GM12878 (cell line): Measurements from ENCODE around the gene KIFAP3. TPM values are rescaled to one million over a fixed set of nuclear protein-coding genes. Genes with fewer than 3 reads are reported as not detected.

Source experiments
- ATAC-seq: fragments of 200-7000 bp; cut with Tn5 transposase; 3 replicates; pipeline ENCODE4 v1.9.1; 2020; ENCODE audit warnings: mild to moderate bottlenecking, moderate library complexity
- BruUV-seq: library from RNA; stranded (reverse); fragments of 400-500 nt; replicated peaks from 2 replicates; lab custom pipeline; 2021; lab: Mats Ljungman, UMichigan
- CTCF ChIA-PET: fragments of 300-600 bp; sonication (Branson Sonifier 250); formaldehyde crosslinking; extraction: SDS; loops from one replicate; lab custom pipeline; 2021; ENCODE audit warnings: inconsistent platforms; lab: Yijun Ruan, JAX
- POLR2A ChIA-PET: fragments of 350-600 bp; formaldehyde crosslinking; extraction: SDS; loops from one replicate; lab custom pipeline; 2021; ENCODE audit warnings: inconsistent platforms; lab: Charles Lee
- RAD21 ChIA-PET: fragments of 300-600 bp; sonication (Branson Sonifier 250); formaldehyde crosslinking; loops from one replicate; lab custom pipeline; 2023; ENCODE audit warnings: antibody characterized with exemption; ENCODE audit not compliant: unreplicated experiment; lab: Charles Lee
- SMC1A ChIA-PET: fragments of 300-600 bp; sonication (Branson Sonifier 250); formaldehyde crosslinking; loops from one replicate; lab custom pipeline; 2023; ENCODE audit not compliant: unreplicated experiment, uncharacterized antibody; lab: Charles Lee
- DNase-seq: peaks from one replicate; pipeline ENCODE4 v3.0.0-alpha.2; 2011; ENCODE audit warnings: low read depth, low spot score
- FAIRE-seq: peaks from 3 replicates; lab custom pipeline; 2011; peaks lifted over from hg19 to GRCh38; lab: Jason Lieb, UNC
- H2AFZ ChIP-seq: 2 replicates; pipeline ENCODE4 v1.6.0; 2011; ENCODE audit warnings: low read depth, low read length, control low read depth; ENCODE audit not compliant: control insufficient read depth
- H3K27ac ChIP-seq: 2 replicates; pipeline ENCODE4 v1.5.1; 2011; ENCODE audit warnings: control low read depth; ENCODE audit not compliant: control insufficient read depth, insufficient read depth
- H3K27me3 ChIP-seq, 2 experiments: replicated peaks in 1 of 2; 2 replicates each; pipeline versions ENCODE4 v1.6.0 to v1.6.1; 2011; ENCODE audit warnings: low read length in 1 of 2; ENCODE audit not compliant: control insufficient read depth in 2 of 2, insufficient read depth in 2 of 2
- H3K36me3 ChIP-seq, 2 experiments: 2 replicates each; pipeline ENCODE4 v1.5.1; 2011; ENCODE audit warnings: low read length in 1 of 2; ENCODE audit not compliant: control insufficient read depth in 2 of 2, insufficient read depth in 2 of 2
- H3K4me1 ChIP-seq: 2 replicates; pipeline ENCODE4 v1.6.1; 2011; ENCODE audit warnings: mild to moderate bottlenecking, low read length, moderate library complexity, mixed read lengths; ENCODE audit not compliant: control insufficient read depth, insufficient read depth
- H3K4me2 ChIP-seq: 2 replicates; pipeline ENCODE4 v1.6.0; 2011; ENCODE audit warnings: control low read depth; ENCODE audit not compliant: control insufficient read depth, insufficient read depth
- H3K4me3 ChIP-seq: fragments of 200-600 bp; sonication (generic); 2 replicates; pipeline ENCODE4 v1.5.1; 2016
- H3K79me2 ChIP-seq: 2 replicates; pipeline ENCODE4 v1.6.0; 2011; ENCODE audit warnings: low read length; ENCODE audit not compliant: control insufficient read depth, insufficient read depth
- H3K9ac ChIP-seq: 2 replicates; pipeline ENCODE4 v1.8.0; 2011; ENCODE audit warnings: low read length, control low read depth, mixed read lengths; ENCODE audit not compliant: control insufficient read depth, insufficient read depth
- H3K9me3 ChIP-seq: replicated peaks from 3 replicates; pipeline ENCODE4 v1.5.1; 2011; ENCODE audit warnings: mild to moderate bottlenecking, low read length; ENCODE audit not compliant: control insufficient read depth, insufficient read depth
- H4K20me1 ChIP-seq: 2 replicates; pipeline ENCODE4 v1.6.0; 2011; ENCODE audit not compliant: control insufficient read depth, insufficient read depth
- CHD1 ChIP-seq: IDR thresholded peaks from 2 replicates; pipeline ENCODE4 v1.6.1; 2012; ENCODE audit warnings: low read depth, low read length, improper control_type of control experiment
- EP300 ChIP-seq, 2 experiments: fragments of 150-350 bp in 1 of 2; IDR thresholded peaks; 2 replicates each; pipeline ENCODE4 v1.6.1; 2011 to 2012; ENCODE audit warnings: low read depth in 2 of 2, low read length in 2 of 2, borderline replicate concordance in 1 of 2, improper control_type of control experiment in 1 of 2, inconsistent platforms in 1 of 2; ENCODE audit not compliant: control insufficient read depth in 1 of 2
- ESRRA ChIP-seq: IDR thresholded peaks from 2 replicates; pipeline ENCODE4 v1.6.1; 2012; ENCODE audit warnings: mild to moderate bottlenecking, low read length, improper control_type of control experiment
- ETV6 ChIP-seq, 2 experiments: fragments of 450-650 bp in 1 of 2; IDR thresholded peaks in 1 of 2; conservative IDR thresholded peaks in 1 of 2; 2 replicates each; pipeline ENCODE4 v1.6.1; 2014; ENCODE audit warnings: antibody characterized with exemption in 1 of 2, borderline replicate concordance in 1 of 2, low read depth in 1 of 2, mild to moderate bottlenecking in 1 of 2, moderate library complexity in 1 of 2
- NKRF ChIP-seq: fragments of 450-650 bp; conservative IDR thresholded peaks from 2 replicates; pipeline ENCODE4 v1.6.1; 2017; ENCODE audit warnings: mild to moderate bottlenecking, moderate library complexity
- NR2C1 ChIP-seq: fragments of 450-650 bp; IDR thresholded peaks from 2 replicates; pipeline ENCODE4 v1.6.1; 2017; ENCODE audit warnings: antibody characterized with exemption, mild to moderate bottlenecking, moderate library complexity
- NRF1 ChIP-seq: conservative IDR thresholded peaks from 2 replicates; pipeline ENCODE4 v1.6.1; 2011; ENCODE audit warnings: mild to moderate bottlenecking, low read depth, low read length, improper control_type of control experiment
- PAX8 ChIP-seq: fragments of 450-650 bp; IDR thresholded peaks from 2 replicates; pipeline ENCODE4 v1.6.1; 2017; ENCODE audit warnings: mild to moderate bottlenecking, moderate library complexity
- RUNX3 ChIP-seq: IDR thresholded peaks from 2 replicates; pipeline ENCODE4 v1.6.1; 2012; ENCODE audit warnings: low read length, inconsistent platforms
- SUZ12 ChIP-seq: fragments of 200-600 bp; sonication (generic); IDR thresholded peaks from one replicate; pipeline ENCODE4 v1.6.1; 2018; ENCODE audit warnings: antibody characterized with exemption, mild to moderate bottlenecking; ENCODE audit not compliant: unreplicated experiment
- WGBS: methylation state at CpG from one replicate; pipeline ENCODE4 v1.1.6; 2016; ENCODE audit warnings: low lambda C conversion rate; ENCODE audit not compliant: insufficient replicate concordance, insufficient coverage; ENCODE audit errors: missing lambda C conversion rate; 5-methylcytosine and 5-hydroxymethylcytosine counted together
- in situ Hi-C: fragments of 300-500 bp; cut with MboI; formaldehyde crosslinking; loops from 9 replicates; pipeline ENCODE4 v1.14.3; 2018; ENCODE audit warnings: mixed read lengths
- intact Hi-C: fragments of 100-400 bp; cut with micrococcal nuclease; formaldehyde crosslinking; loops from one replicate; pipeline ENCODE4 v1.14.2; 2022; ENCODE audit not compliant: unreplicated experiment
- polyA plus RNA-seq, 11 experiments: library from polyadenylated mRNA; depleted of rRNA in 4 of 11; unstranded in 6 of 11; stranded (reverse) in 5 of 11; fragments of >200 nt; fragmentation: Nextera tagmentation in 4 of 11; fragmentation: Illumina TruSeq in 1 of 11; extraction: Ambion mirVana in 4 of 11; extraction: Trizol in 1 of 11; gene quantifications; 1 replicate in 1 of 11; 2 replicates in 10 of 11; pipeline versions ENCODE4 v1.2.1 to v1.2.3, GENCODE V29; 2011 to 2016; ENCODE audit warnings: inconsistent platforms in 2 of 11, missing spikeins in 2 of 11, low read depth in 1 of 11
- total RNA-seq, 4 experiments: library from RNA; depleted of rRNA in 3 of 4; stranded (reverse); fragments of >200 nt in 3 of 4; fragmentation: Illumina TruSeq in 1 of 4; extraction: Trizol in 1 of 4; gene quantifications; 2 replicates each; pipeline versions ENCODE4 v1.2.1 to v1.2.3, GENCODE V29; 2013 to 2021
- TF ChIP-seq, protein P1 (sequence below): fragments of 450-650 bp; IDR thresholded peaks from 2 replicates; pipeline ENCODE4 v1.6.1; 2017; ENCODE audit warnings: borderline replicate concordance
- TF ChIP-seq, protein P2 (sequence below): fragments of 450-650 bp; IDR thresholded peaks from 2 replicates; pipeline ENCODE4 v1.6.1; 2017; ENCODE audit warnings: mild to moderate bottlenecking, moderate library complexity

Gene KIFAP3
- total and polyA plus RNA-seq, 10 of the 15 experiments (the other 5 are each of a cell fraction or from before 2014, with no cell fraction given): 13.7 to 100 (median 18.9) TPM

GRCh38 chr1:170012920-170013319 is 61.6 kb downstream of the KIFAP3 start:
- FAIRE-seq (no peak), ATAC-seq (no peak), DNase-seq (no peak)
- intact Hi-C loops (loop anchor here (5.0 kb wide), 1 partner anchor 59 kb away; the partner anchor contains the start of gene KIFAP3), in situ Hi-C loops (no loop called here)
- Histone ChIP-seq H3K9ac (no peak overlapping the region), H3K36me3 (no peaks in the 10 kb centered on the region; a peak in 1 of 4 replicates), H3K27ac (no peak overlapping the region), H3K79me2 (no peaks in the 10 kb centered on the region), H2AFZ (no peak overlapping the region), H4K20me1 (no peaks in the 10 kb centered on the region), H3K4me1 (no peaks in the 10 kb centered on the region), H3K9me3 (no peaks in the 10 kb centered on the region; the same call in 2 of the 3 replicates), H3K27me3 (no peaks in the 10 kb centered on the region), H3K4me2 (no peak overlapping the region), H3K4me3 (no peak overlapping the region)
- ChIA-PET SMC1A (interaction anchor here (0.7 to 1.3 kb wide), 3 partner anchors 14 to 32 kb away, joined by 3 read pairs; no protein-coding TSS in a partner anchor), RAD21 (no interaction called here), POLR2A (interaction anchor here (0.6 kb wide), 1 partner anchor 541 kb away, joined by 4 read pairs; no protein-coding TSS in a partner anchor), CTCF (interaction anchor here (1.4 kb wide), 1 partner anchor 869 kb away, joined by 3 read pairs; no protein-coding TSS in a partner anchor)
- 90% methylated on average over 5 of the region's 5 CpGs for WGBS
- BruUV-seq: no TSS peak
- TF ChIP-seq ESRRA (no peak), NR2C1 (no peak), CHD1 (no peak), SUZ12 (no peak), ETV6 (conservative IDR thresholded peaks at IDR 0.05 in 1 of 2, IDR thresholded peaks at IDR 0.05 in 1 of 2; ENCODE audit: borderline replicate concordance in 1 of 2, low read depth in 1 of 2) (no peak), RUNX3 (no peak), PAX8 (no peak), NKRF (no peak), NRF1 (no peak), EP300 (IDR thresholded peaks at IDR 0.05; ENCODE audit: borderline replicate concordance in 1 of 2, control insufficient read depth in 1 of 2, low read depth in 2 of 2, low read length in 2 of 2) (no peak)
- TF ChIP-seq, protein P1, sequence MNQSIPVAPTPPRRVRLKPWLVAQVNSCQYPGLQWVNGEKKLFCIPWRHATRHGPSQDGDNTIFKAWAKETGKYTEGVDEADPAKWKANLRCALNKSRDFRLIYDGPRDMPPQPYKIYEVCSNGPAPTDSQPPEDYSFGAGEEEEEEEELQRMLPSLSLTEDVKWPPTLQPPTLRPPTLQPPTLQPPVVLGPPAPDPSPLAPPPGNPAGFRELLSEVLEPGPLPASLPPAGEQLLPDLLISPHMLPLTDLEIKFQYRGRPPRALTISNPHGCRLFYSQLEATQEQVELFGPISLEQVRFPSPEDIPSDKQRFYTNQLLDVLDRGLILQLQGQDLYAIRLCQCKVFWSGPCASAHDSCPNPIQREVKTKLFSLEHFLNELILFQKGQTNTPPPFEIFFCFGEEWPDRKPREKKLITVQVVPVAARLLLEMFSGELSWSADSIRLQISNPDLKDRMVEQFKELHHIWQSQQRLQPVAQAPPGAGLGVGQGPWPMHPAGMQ: no peak
- TF ChIP-seq, protein P2, sequence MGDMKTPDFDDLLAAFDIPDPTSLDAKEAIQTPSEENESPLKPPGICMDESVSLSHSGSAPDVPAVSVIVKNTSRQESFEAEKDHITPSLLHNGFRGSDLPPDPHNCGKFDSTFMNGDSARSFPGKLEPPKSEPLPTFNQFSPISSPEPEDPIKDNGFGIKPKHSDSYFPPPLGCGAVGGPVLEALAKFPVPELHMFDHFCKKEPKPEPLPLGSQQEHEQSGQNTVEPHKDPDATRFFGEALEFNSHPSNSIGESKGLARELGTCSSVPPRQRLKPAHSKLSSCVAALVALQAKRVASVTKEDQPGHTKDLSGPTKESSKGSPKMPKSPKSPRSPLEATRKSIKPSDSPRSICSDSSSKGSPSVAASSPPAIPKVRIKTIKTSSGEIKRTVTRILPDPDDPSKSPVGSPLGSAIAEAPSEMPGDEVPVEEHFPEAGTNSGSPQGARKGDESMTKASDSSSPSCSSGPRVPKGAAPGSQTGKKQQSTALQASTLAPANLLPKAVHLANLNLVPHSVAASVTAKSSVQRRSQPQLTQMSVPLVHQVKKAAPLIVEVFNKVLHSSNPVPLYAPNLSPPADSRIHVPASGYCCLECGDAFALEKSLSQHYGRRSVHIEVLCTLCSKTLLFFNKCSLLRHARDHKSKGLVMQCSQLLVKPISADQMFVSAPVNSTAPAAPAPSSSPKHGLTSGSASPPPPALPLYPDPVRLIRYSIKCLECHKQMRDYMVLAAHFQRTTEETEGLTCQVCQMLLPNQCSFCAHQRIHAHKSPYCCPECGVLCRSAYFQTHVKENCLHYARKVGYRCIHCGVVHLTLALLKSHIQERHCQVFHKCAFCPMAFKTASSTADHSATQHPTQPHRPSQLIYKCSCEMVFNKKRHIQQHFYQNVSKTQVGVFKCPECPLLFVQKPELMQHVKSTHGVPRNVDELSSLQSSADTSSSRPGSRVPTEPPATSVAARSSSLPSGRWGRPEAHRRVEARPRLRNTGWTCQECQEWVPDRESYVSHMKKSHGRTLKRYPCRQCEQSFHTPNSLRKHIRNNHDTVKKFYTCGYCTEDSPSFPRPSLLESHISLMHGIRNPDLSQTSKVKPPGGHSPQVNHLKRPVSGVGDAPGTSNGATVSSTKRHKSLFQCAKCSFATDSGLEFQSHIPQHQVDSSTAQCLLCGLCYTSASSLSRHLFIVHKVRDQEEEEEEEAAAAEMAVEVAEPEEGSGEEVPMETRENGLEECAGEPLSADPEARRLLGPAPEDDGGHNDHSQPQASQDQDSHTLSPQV: no peak
